Esophagus (tissue), 2 donors: Measurements from ENCODE around the gene SEMA5A. TPM values are rescaled to one million over a fixed set of nuclear protein-coding genes. Genes with fewer than 3 reads are reported as not detected.

Experiments
- H3K27ac ChIP-seq, 2 donors: one replicate each; pipeline ENCODE4 v1.5.1; 2013; ENCODE audit warnings: low read depth in 2 of 2, mild to moderate bottlenecking in 2 of 2, inconsistent platforms in 1 of 2, low read length in 1 of 2, moderate library complexity in 1 of 2
- H3K27me3 ChIP-seq, 2 donors: one replicate each; pipeline ENCODE4 v1.6.1; 2013; ENCODE audit warnings: low read length in 2 of 2, control low read depth in 1 of 2, mild to moderate bottlenecking in 1 of 2; ENCODE audit not compliant: insufficient read depth in 2 of 2, control insufficient read depth in 1 of 2
- H3K36me3 ChIP-seq, 2 donors: one replicate each; pipeline ENCODE4 v1.6.1; 2013; ENCODE audit warnings: low read length in 1 of 2; ENCODE audit not compliant: control insufficient read depth in 2 of 2, insufficient read depth in 2 of 2
- H3K4me1 ChIP-seq, 2 donors: one replicate each; pipeline ENCODE4 v1.6.1; 2013; ENCODE audit warnings: low read length in 1 of 2; ENCODE audit not compliant: control insufficient read depth in 2 of 2, insufficient read depth in 2 of 2
- H3K4me3 ChIP-seq, 2 donors: one replicate each; pipeline ENCODE4 v1.5.1; 2013; ENCODE audit warnings: low read length in 2 of 2, mild to moderate bottlenecking in 2 of 2, low read depth in 1 of 2, moderate library complexity in 1 of 2
- H3K9me3 ChIP-seq, 2 donors: one replicate each; pipeline ENCODE4 v1.6.1; 2013; ENCODE audit warnings: mild to moderate bottlenecking in 2 of 2, low read depth in 1 of 2, low read length in 1 of 2, moderate library complexity in 1 of 2; ENCODE audit not compliant: control insufficient read depth in 2 of 2, insufficient read depth in 1 of 2
- WGBS, 2 donors: extraction: QIAGEN DNeasy Blood & Tissue Kit; methylation state at CpG; one replicate each; pipeline ENCODE4 v1.1.7; 2013; 5-methylcytosine and 5-hydroxymethylcytosine counted together
- polyA plus RNA-seq, 2 donors: library from polyadenylated mRNA; stranded (reverse); fragments of 200-250 nt; gene quantifications; one replicate each; pipeline ENCODE4 v1.2.3, GENCODE V29; 2013
- donor health status: healthy with polysubstance abuse.
- donor health status: Bipolar disorder and iron deficiency.

Gene SEMA5A
- polyA plus RNA-seq, 2 donors: 1.3 to 1.9 TPM

DNA sequence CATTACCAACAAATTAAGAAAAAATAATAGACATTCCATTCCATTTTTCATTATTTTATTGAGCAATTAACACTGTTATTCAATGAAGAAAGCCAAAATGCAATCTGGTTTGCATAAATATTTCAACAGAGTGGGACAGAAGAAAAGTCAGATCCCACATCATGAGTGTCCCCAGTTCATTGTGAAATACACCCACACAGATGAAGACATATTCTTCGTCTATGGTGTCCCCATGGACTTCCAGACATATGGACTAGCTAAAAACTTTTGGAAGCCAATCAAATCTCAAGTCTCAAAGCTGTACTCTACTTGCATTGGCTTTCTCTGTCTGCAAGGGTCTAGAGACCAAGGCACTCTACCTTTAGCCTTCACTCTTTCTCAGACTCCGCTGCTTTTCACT is 194.3 kb downstream of the SEMA5A start:
- WGBS, 2 donors: 77 to 83% methylated on average over 2 of the region's 2 CpGs
- Histone ChIP-seq H3K36me3 (no peaks in the 10 kb centered on the region), H3K27me3 (no peaks in the 10 kb centered on the region), H3K4me1 (no peaks in the 10 kb centered on the region), H3K9me3 (no peaks in the 10 kb centered on the region), H3K27ac (no peak overlapping the region), H3K4me3 (no peak overlapping the region)

GRCh38 chr5:9350301-9350797 is 195.5 kb downstream of the SEMA5A start:
- WGBS, 2 donors: 70 to 73% methylated on average over 4 of the region's 4 CpGs
- Histone ChIP-seq H3K4me1 (no peaks in the 10 kb centered on the region), H3K27ac (no peak overlapping the region), H3K9me3 (no peaks in the 10 kb centered on the region), H3K27me3 (no peaks in the 10 kb centered on the region), H3K4me3 (no peak overlapping the region), H3K36me3 (no peaks in the 10 kb centered on the region)

GRCh38 chr5:9348401-9348996 is 197.4 kb downstream of the SEMA5A start:
- Histone ChIP-seq H3K27me3 (no peaks in the 10 kb centered on the region), H3K4me1 (peaks cover 0 to 2% of the 10 kb centered on the region in 2 donors), H3K9me3 (no peaks in the 10 kb centered on the region), H3K36me3 (no peaks in the 10 kb centered on the region), H3K27ac (no peak overlapping the region), H3K4me3 (no peak overlapping the region)
- WGBS, 2 donors: 12 to 18% methylated on average over 5 of the region's 5 CpGs

GRCh38 chr5:9347541-9348295 is 198.2 kb downstream of the SEMA5A start:
- Histone ChIP-seq H3K36me3 (no peaks in the 10 kb centered on the region), H3K4me3 (no peak overlapping the region), H3K4me1 (peaks cover 0 to 2% of the 10 kb centered on the region in 2 donors), H3K27me3 (no peaks in the 10 kb centered on the region), H3K9me3 (no peaks in the 10 kb centered on the region), H3K27ac (no peak overlapping the region)
- WGBS, 2 donors: 79 to 87% methylated on average over 7 of the region's 7 CpGs

- H3K27ac ChIP-seq: no peak overlapping the region
- 83 to 91% methylated on average over 3 of the region's 3 CpGs for WGBS, 2 donors
- H3K27me3 ChIP-seq: no peaks in the 10 kb centered on the region
- H3K4me1 ChIP-seq: peaks cover 0 to 2% of the 10 kb centered on the region in 2 donors
- H3K4me3 ChIP-seq: no peak overlapping the region
- no peaks in the 10 kb centered on the region for H3K9me3 ChIP-seq
- H3K36me3 ChIP-seq: no peaks in the 10 kb centered on the region
Observed at GRCh38 chr5:9347032-9347431, 198.8 kb downstream of the SEMA5A start.

- Histone ChIP-seq H3K4me3 (no peak overlapping the region), H3K27me3 (no peaks in the 10 kb centered on the region), H3K4me1 (peaks cover 0 to 2% of the 10 kb centered on the region in 2 donors), H3K9me3 (no peaks in the 10 kb centered on the region), H3K27ac (no peak overlapping the region), H3K36me3 (no peaks in the 10 kb centered on the region)
- WGBS, 2 donors: 58 to 87% methylated on average over 1 of the region's 1 CpG
Observed at GRCh38 chr5:9344751-9345240, 201.1 kb downstream of the SEMA5A start.

GRCh38 chr5:9343146-9343850 is 202.6 kb downstream of the SEMA5A start:
- WGBS, 2 donors: 40 to 51% methylated on average over 3 of the region's 3 CpGs
- Histone ChIP-seq H3K4me1 (peaks cover 0 to 2% of the 10 kb centered on the region in 2 donors), H3K4me3 (no peak overlapping the region), H3K36me3 (no peaks in the 10 kb centered on the region), H3K9me3 (no peaks in the 10 kb centered on the region), H3K27me3 (no peaks in the 10 kb centered on the region), H3K27ac (no peak overlapping the region)

- H3K27ac ChIP-seq: no peak overlapping the region
- H3K27me3 ChIP-seq: no peaks in the 10 kb centered on the region
- H3K36me3 ChIP-seq: no peaks in the 10 kb centered on the region
- 77 to 79% methylated on average over 6 of the region's 6 CpGs for WGBS, 2 donors
- H3K4me3 ChIP-seq: no peak overlapping the region
- H3K9me3 ChIP-seq: no peaks in the 10 kb centered on the region
- H3K4me1 ChIP-seq: peaks cover 0 to 2% of the 10 kb centered on the region in 2 donors
Observed at GRCh38 chr5:9342161-9342787, 203.6 kb downstream of the SEMA5A start.

- peaks cover 0 to under 1% of the 10 kb centered on the region in 2 donors for H3K4me1 ChIP-seq
- H3K36me3 ChIP-seq: no peaks in the 10 kb centered on the region
- H3K27me3 ChIP-seq: no peaks in the 10 kb centered on the region
- no peaks in the 10 kb centered on the region for H3K9me3 ChIP-seq
- H3K4me3 ChIP-seq: no peak overlapping the region
- WGBS, 2 donors: 81 to 88% methylated on average over 2 of the region's 2 CpGs
- no peak overlapping the region for H3K27ac ChIP-seq
Observed at GRCh38 chr5:9340085-9340484, 205.8 kb downstream of the SEMA5A start.
